CD14-positive monocyte (primary cell): ENCODE results near the gene ABL2. TPM values are rescaled to one million over a fixed set of nuclear protein-coding genes. Genes with fewer than 3 reads are reported as not detected.

Experiments used
- DNase-seq, 3 donors: peaks; one replicate each; pipeline ENCODE4 v3.0.0-alpha.2; 2011 to 2022
- H2AFZ ChIP-seq: 2 replicates; pipeline ENCODE4 v1.6.0; 2012; ENCODE audit warnings: mild to moderate bottlenecking, low read depth, low read length, inconsistent platforms; ENCODE audit not compliant: insufficient read depth, poor library complexity, severe bottlenecking
- H3K27ac ChIP-seq, 2 donors: 1 replicate in 1 of 2; 2 replicates in 1 of 2; pipeline ENCODE4 v1.5.1; 2012 to 2013; ENCODE audit warnings: low read length in 2 of 2, control low read depth in 1 of 2, inconsistent platforms in 1 of 2, low read depth in 1 of 2, mild to moderate bottlenecking in 1 of 2
- H3K27me3 ChIP-seq, 2 donors: one replicate each; pipeline versions ENCODE4 v1.6.0 to v1.6.1; 2011 to 2013; ENCODE audit warnings: low read length in 2 of 2; ENCODE audit not compliant: control insufficient read depth in 2 of 2, insufficient read depth in 2 of 2
- H3K36me3 ChIP-seq, 2 donors: replicated peaks in 1 of 2; 1 replicate in 1 of 2; 2 replicates in 1 of 2; pipeline versions ENCODE4 v1.5.1 to v1.6.1; 2012 to 2013; ENCODE audit warnings: low read length in 2 of 2, control low read depth in 1 of 2, inconsistent platforms in 1 of 2, mild to moderate bottlenecking in 1 of 2; ENCODE audit not compliant: insufficient read depth in 2 of 2, control insufficient read depth in 1 of 2
- H3K4me1 ChIP-seq, 2 donors: 1 replicate in 1 of 2; 2 replicates in 1 of 2; pipeline versions ENCODE4 v1.5.1 to v1.6.1; 2012 to 2013; ENCODE audit warnings: low read length in 2 of 2, control low read depth in 1 of 2, inconsistent platforms in 1 of 2, mild to moderate bottlenecking in 1 of 2, moderate library complexity in 1 of 2; ENCODE audit not compliant: insufficient read depth in 2 of 2, control insufficient read depth in 1 of 2
- H3K4me2 ChIP-seq: replicated peaks from 2 replicates; pipeline ENCODE3; 2012; ENCODE audit warnings: low read length, moderate library complexity, mild to moderate bottlenecking; ENCODE audit not compliant: poor library complexity, severe bottlenecking; ENCODE audit errors: extremely low read depth
- H3K4me3 ChIP-seq, 3 experiments: fragments of 200-600 bp in 1 of 3; sonication (generic) in 1 of 3; replicated peaks in 1 of 3; 1 replicate in 2 of 3; 2 replicates in 1 of 3; pipeline ENCODE4 v1.5.1; 2011 to 2013; ENCODE audit warnings: low read length in 3 of 3, mild to moderate bottlenecking in 3 of 3, control low read depth in 2 of 3, low read depth in 2 of 3, inconsistent platforms in 1 of 3, moderate library complexity in 1 of 3
- H3K79me2 ChIP-seq: 2 replicates; pipeline ENCODE4 v1.6.0; 2012; ENCODE audit warnings: mild to moderate bottlenecking, control low read depth, inconsistent platforms, low read length, moderate library complexity; ENCODE audit not compliant: insufficient read depth
- H3K9ac ChIP-seq: 2 replicates; pipeline ENCODE4 v1.6.0; 2017; ENCODE audit warnings: low read length, mild to moderate bottlenecking; ENCODE audit not compliant: insufficient read depth, poor library complexity, severe bottlenecking
- H3K9me3 ChIP-seq, 2 donors: replicated peaks in 1 of 2; 1 replicate in 1 of 2; 2 replicates in 1 of 2; pipeline versions ENCODE4 v1.5.1 to v1.6.1; 2012 to 2013; ENCODE audit warnings: low read length in 2 of 2, control low read depth in 1 of 2; ENCODE audit not compliant: control insufficient read depth in 1 of 2, insufficient read depth in 1 of 2
- H4K20me1 ChIP-seq: 2 replicates; pipeline ENCODE4 v1.6.0; 2012; ENCODE audit warnings: mild to moderate bottlenecking, low read length, control low read depth, moderate library complexity; ENCODE audit not compliant: insufficient read depth
- H3K27ac Mint-ChIP-seq, 7 donors: one replicate each; pipeline ENCODE4 v1.8.0; 2020; ENCODE audit warnings: mild to moderate bottlenecking in 7 of 7, mixed read lengths in 7 of 7, moderate library complexity in 6 of 7, inconsistent platforms in 2 of 7
- H3K27me3 Mint-ChIP-seq, 3 donors: one replicate each; pipeline ENCODE4 v1.8.0; 2021 to 2022; ENCODE audit warnings: low read depth in 3 of 3, mild to moderate bottlenecking in 3 of 3, mixed read lengths in 3 of 3, moderate library complexity in 3 of 3, inconsistent platforms in 1 of 3
- H3K36me3 Mint-ChIP-seq, 2 donors: one replicate each; pipeline ENCODE4 v1.8.0; 2020; ENCODE audit warnings: mixed read lengths in 2 of 2, inconsistent platforms in 1 of 2, mild to moderate bottlenecking in 1 of 2
- H3K4me1 Mint-ChIP-seq: one replicate; pipeline ENCODE4 v1.8.0; 2020; ENCODE audit warnings: mild to moderate bottlenecking, mixed read lengths
- H3K4me3 Mint-ChIP-seq, 2 donors: one replicate each; pipeline ENCODE4 v1.8.0; 2020; ENCODE audit warnings: mild to moderate bottlenecking in 2 of 2, mixed read lengths in 2 of 2, moderate library complexity in 1 of 2
- H3K9me3 Mint-ChIP-seq, 7 donors: one replicate each; pipeline ENCODE4 v1.8.0; 2020 to 2022; ENCODE audit warnings: mixed read lengths in 7 of 7, mild to moderate bottlenecking in 6 of 7, moderate library complexity in 6 of 7, inconsistent platforms in 2 of 7
- CTCF ChIP-seq: fragments of 200-600 bp; IDR thresholded peaks from one replicate; pipeline ENCODE4 v1.8.0; 2022; ENCODE audit warnings: antibody characterized with exemption, mild to moderate bottlenecking
- WGBS: methylation state at CpG from one replicate; pipeline ENCODE4 v1.1.5; 2013; ENCODE audit warnings: missing lambda C conversion rate; ENCODE audit not compliant: insufficient coverage; 5-methylcytosine and 5-hydroxymethylcytosine counted together
- intact Hi-C, 2 donors: fragments of 100-400 bp; cut with micrococcal nuclease; formaldehyde crosslinking; loops; one replicate each; pipeline versions ENCODE4 v1.15.0 to v1.15.1; 2023
- polyA plus RNA-seq, 3 donors: library from polyadenylated mRNA; depleted of rRNA in 1 of 3; unstranded in 2 of 3; stranded (reverse) in 1 of 3; fragments of 300-500 nt in 2 of 3; fragments of >200 nt in 1 of 3; fragmentation: Illumina TruSeq in 2 of 3; gene quantifications; 1 replicate in 2 of 3; 2 replicates in 1 of 3; pipeline ENCODE4 v1.2.3, GENCODE V29; 2012 to 2021

Gene ABL2
- polyA plus RNA-seq, 3 donors, result 0.20 to 2.1 (median 1.4) TPM

- peaks cover 0 to 2% (median 0%) of the 10 kb centered on the region in 7 donors for H3K9me3 Mint-ChIP-seq
- Histone ChIP-seq H4K20me1 (no peaks in the 10 kb centered on the region), H2AFZ (no peak overlapping the region), H3K36me3 (no peaks in the 10 kb centered on the region), H3K9me3 (no peaks in the 10 kb centered on the region), H3K4me1 (no peaks in the 10 kb centered on the region), H3K79me2 (no peaks in the 10 kb centered on the region), H3K9ac (no peak overlapping the region), H3K4me2 (no peak overlapping the region), H3K4me3 (no peak overlapping the region), H3K27ac (no peak overlapping the region), H3K27me3 (no peaks in the 10 kb centered on the region)
- H3K27ac Mint-ChIP-seq, result no peak overlapping the region
- H3K36me3 Mint-ChIP-seq, result no peaks in the 10 kb centered on the region
- TF ChIP-seq CTCF, result no peak
- H3K4me3 Mint-ChIP-seq, result no peak overlapping the region
- H3K27me3 Mint-ChIP-seq, result peaks cover 0 to 2% (median 2%) of the 10 kb centered on the region in 3 donors
- DNase-seq, result no peak
- intact Hi-C loops, result no loop called here
- no peaks in the 10 kb centered on the region for H3K4me1 Mint-ChIP-seq
Observed at GRCh38 chr1:179269071-179269470, 39.6 kb upstream of the ABL2 start.

GRCh38 chr1:179264507-179264906 is 35.0 kb upstream of the ABL2 start:
- DNase-seq, result no peak
- intact Hi-C loops, result no loop called here
- 88% methylated on average over 1 of the region's 3 CpGs for WGBS
- H4K20me1 ChIP-seq, result no peaks in the 10 kb centered on the region
- no peaks in the 10 kb centered on the region for H3K4me1 Mint-ChIP-seq
- no peaks in the 10 kb centered on the region for H3K27me3 ChIP-seq
- H3K36me3 Mint-ChIP-seq, result no peaks in the 10 kb centered on the region
- no peaks in the 10 kb centered on the region for H3K79me2 ChIP-seq
- no peak overlapping the region for H3K9ac ChIP-seq
- H3K27ac Mint-ChIP-seq, result no peak overlapping the region
- peaks cover 2 to 3% (median 2%) of the 10 kb centered on the region in 3 donors for H3K27me3 Mint-ChIP-seq
- H3K4me1 ChIP-seq, result no peaks in the 10 kb centered on the region
- H3K9me3 Mint-ChIP-seq, result peaks cover 0 to 4% (median 0%) of the 10 kb centered on the region in 7 donors
- H2AFZ ChIP-seq, result no peak overlapping the region
- H3K4me2 ChIP-seq, result no peak overlapping the region
- no peaks in the 10 kb centered on the region for H3K36me3 ChIP-seq
- no peak overlapping the region for H3K4me3 Mint-ChIP-seq
- H3K4me3 ChIP-seq, result no peak overlapping the region
- TF ChIP-seq CTCF, result no peak
- no peaks in the 10 kb centered on the region for H3K9me3 ChIP-seq
- no peak overlapping the region for H3K27ac ChIP-seq
